Measurements from ENCODE around the gene STK32B. TPM values are rescaled to one million over a fixed set of nuclear protein-coding genes. Genes with fewer than 3 reads are reported as not detected.

Gene STK32B
- total and polyA plus RNA-seq, 4 donors, result 0.02 to 0.28 (median 0.08) TPM; not detected in 1

- TF ChIP-seq REST (IDR thresholded peaks at IDR 0.05), result no peak
Measured at GRCh38 chr4:5185551-5185950, 134.3 kb downstream of the STK32B start (continued).

GRCh38 chr4:5186271-5187064, 135.2 kb downstream of the STK32B start:
- Histone ChIP-seq H3K9me3 (ENCODE audit: control insufficient read depth in 4 of 4, low read length in 3 of 4) (no peaks in the 10 kb centered on the region), H3K27ac (ENCODE audit: low read depth in 1 of 2, low read length in 2 of 2) (no peak overlapping the region)

GRCh38 chr4:5188130-5188529, 136.8 kb downstream of the STK32B start:
- 70% methylated on average over 10 of the region's 10 CpGs for WGBS
- TF ChIP-seq RXRA (IDR thresholded peaks at IDR 0.05) (no peak), HNF4A (conservative IDR thresholded peaks at IDR 0.05) (no peak), NR2F2 (IDR thresholded peaks at IDR 0.05) (no peak), HNF4G (IDR thresholded peaks at IDR 0.05) (no peak), ZBTB33 (IDR thresholded peaks at IDR 0.05) (no peak), GABPA (IDR thresholded peaks at IDR 0.05 in 1 of 2, conservative IDR thresholded peaks at IDR 0.05 in 1 of 2) (no peak), MAX (IDR thresholded peaks at IDR 0.05) (no peak), JUND (IDR thresholded peaks at IDR 0.05) (no peak), RAD21 (IDR thresholded peaks at IDR 0.05) (no peak), FOXA1 (IDR thresholded peaks at IDR 0.05) (no peak), YY1 (IDR thresholded peaks at IDR 0.05) (no peak), CTCF (IDR thresholded peaks at IDR 0.05; ENCODE audit: low read depth, low read length, missing input control) (no peak), REST (IDR thresholded peaks at IDR 0.05) (no peak), EGR1 (IDR thresholded peaks at IDR 0.05; ENCODE audit: low read depth in 2 of 2) (no peak), ATF3 (IDR thresholded peaks at IDR 0.05) (no peak), TAF1 (conservative IDR thresholded peaks at IDR 0.05) (no peak), FOXA2 (IDR thresholded peaks at IDR 0.05) (no peak), SP1 (IDR thresholded peaks at IDR 0.05) (no peak)
- Histone ChIP-seq H3K4me1 (ENCODE audit: control insufficient read depth in 4 of 4, insufficient read depth in 4 of 4, low read length in 3 of 4) (no peaks in the 10 kb centered on the region), H3K4me3 (ENCODE audit: low read depth in 1 of 3, low read length in 3 of 3) (no peak overlapping the region), H3K27me3 (ENCODE audit: control insufficient read depth in 4 of 4, insufficient read depth in 4 of 4, low read length in 3 of 4) (peaks cover 0 to 3% (median 0%) of the 10 kb centered on the region in 4 donors), H3K9ac (ENCODE audit: low read depth in 1 of 2, low read length in 2 of 2) (no peak overlapping the region), H3K27ac (ENCODE audit: low read depth in 1 of 2, low read length in 2 of 2) (no peak overlapping the region), H3K36me3 (ENCODE audit: control insufficient read depth in 4 of 4, insufficient read depth in 3 of 4, low read depth in 1 of 4, low read length in 3 of 4) (no peaks in the 10 kb centered on the region), H3K9me3 (ENCODE audit: control insufficient read depth in 4 of 4, low read length in 3 of 4) (no peaks in the 10 kb centered on the region)
- no peak for DNase-seq (ENCODE audit: low spot score)

More at GRCh38 chr4:5186271-5187064, 135.2 kb downstream of the STK32B start:
- Histone ChIP-seq H3K36me3 (ENCODE audit: control insufficient read depth in 4 of 4, insufficient read depth in 3 of 4, low read depth in 1 of 4, low read length in 3 of 4) (no peaks in the 10 kb centered on the region), H3K4me1 (ENCODE audit: control insufficient read depth in 4 of 4, insufficient read depth in 4 of 4, low read length in 3 of 4) (no peaks in the 10 kb centered on the region), H3K4me3 (ENCODE audit: low read depth in 1 of 3, low read length in 3 of 3) (no peak overlapping the region), H3K27me3 (ENCODE audit: control insufficient read depth in 4 of 4, insufficient read depth in 4 of 4, low read length in 3 of 4) (peaks cover 0 to 3% (median 0%) of the 10 kb centered on the region in 4 donors), H3K9ac (ENCODE audit: low read depth in 1 of 2, low read length in 2 of 2) (no peak overlapping the region)
- no peak for DNase-seq (ENCODE audit: low spot score)
- TF ChIP-seq HNF4A (conservative IDR thresholded peaks at IDR 0.05) (no peak), JUND (IDR thresholded peaks at IDR 0.05) (no peak), TAF1 (conservative IDR thresholded peaks at IDR 0.05) (no peak), FOXA2 (IDR thresholded peaks at IDR 0.05) (no peak)
- 69% methylated on average over 14 of the region's 14 CpGs for WGBS

All from liver (tissue), 9 donors.